Calu3 (cell line): Measurements from ENCODE around the gene BFAR. TPM values are rescaled to one million over a fixed set of nuclear protein-coding genes. Genes with fewer than 3 reads are reported as not detected.
"Not testable (repeated sequence)": the region's sequence is repeated elsewhere in the genome, so short reads cannot be mapped to it uniquely, and the experiment has no call there.

Source experiments
- BruUV-seq: library from RNA; stranded (reverse); fragments of 400-500 nt; replicated peaks from 2 replicates; lab custom pipeline; 2021; lab: Mats Ljungman, UMichigan
- CTCF ChIA-PET: fragments of 300-600 bp; sonication (Branson Sonifier 250); formaldehyde crosslinking; loops from one replicate; lab custom pipeline; 2022; ENCODE audit warnings: antibody characterized with exemption; lab: Charles Lee
- DNase-seq: peaks from one replicate; pipeline ENCODE4 v3.0.0; 2022
- H3K27ac Mint-ChIP-seq: one replicate; pipeline ENCODE4 v1.8.0; 2022; ENCODE audit warnings: mixed read lengths; ENCODE audit not compliant: unreplicated experiment
- H3K27me3 Mint-ChIP-seq: one replicate; pipeline ENCODE4 v1.8.0; 2022; ENCODE audit warnings: mixed read lengths; ENCODE audit not compliant: unreplicated experiment
- H3K36me3 Mint-ChIP-seq: one replicate; pipeline ENCODE4 v1.8.0; 2022; ENCODE audit warnings: mild to moderate bottlenecking, moderate library complexity, mixed read lengths; ENCODE audit not compliant: insufficient read depth, unreplicated experiment
- H3K4me1 Mint-ChIP-seq: one replicate; pipeline ENCODE4 v1.8.0; 2022; ENCODE audit warnings: mild to moderate bottlenecking, low read depth, mixed read lengths; ENCODE audit not compliant: unreplicated experiment
- H3K4me3 Mint-ChIP-seq: one replicate; pipeline ENCODE4 v1.8.0; 2022; ENCODE audit warnings: mild to moderate bottlenecking, low read depth, moderate library complexity, mixed read lengths; ENCODE audit not compliant: unreplicated experiment
- H3K9me3 Mint-ChIP-seq: one replicate; pipeline ENCODE4 v1.8.0; 2022; ENCODE audit warnings: low read depth, mixed read lengths; ENCODE audit not compliant: unreplicated experiment
- intact Hi-C: fragments of 100-400 bp; cut with micrococcal nuclease; formaldehyde crosslinking; loops from one replicate; pipeline ENCODE4 v1.10.0; 2022; ENCODE audit not compliant: unreplicated experiment
- total RNA-seq: library from RNA; stranded (reverse); gene quantifications from 2 replicates; pipeline ENCODE4 v1.2.3, GENCODE V29; 2022
- TF ChIP-seq, protein P1 (sequence below): fragments of 200-600 bp; IDR thresholded peaks from one replicate; pipeline ENCODE4 v1.8.0; 2022; ENCODE audit warnings: antibody characterized with exemption; ENCODE audit not compliant: unreplicated experiment

BFAR gene
- total RNA-seq, 1 experiment from 2014 or later = 83.8 TPM

DNA sequence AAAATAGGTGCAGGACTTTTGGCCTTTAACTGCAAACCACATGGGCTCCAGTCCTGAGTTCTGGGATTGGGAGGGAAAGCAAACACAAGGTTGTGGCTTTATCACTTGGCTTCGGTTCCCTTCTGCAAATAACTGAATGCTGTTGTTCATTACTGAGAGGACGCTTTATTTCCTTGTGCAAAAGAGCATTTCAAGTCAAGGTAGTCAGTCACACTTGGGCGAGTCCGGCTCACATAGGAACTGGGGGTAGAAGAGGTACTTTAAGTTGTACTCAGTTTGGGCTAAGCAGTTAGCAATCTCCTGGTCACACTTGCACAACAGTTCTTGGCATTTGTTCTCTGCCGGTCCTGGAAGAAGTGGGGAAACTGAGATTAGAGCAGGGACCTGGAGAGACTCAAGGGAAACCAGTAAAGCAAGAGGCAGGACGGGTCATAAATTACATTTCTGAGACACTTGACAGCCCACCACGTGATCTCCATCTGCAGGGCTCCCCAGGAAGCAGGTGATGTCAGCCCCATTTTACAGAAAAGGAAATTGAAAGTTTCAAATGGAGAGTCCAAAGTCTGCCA lies 39.7 kb downstream of the BFAR start:
- BruUV-seq = no TSS peak
- intact Hi-C loops = no loop called here
- CTCF ChIA-PET = no interaction called here
- H3K9me3 Mint-ChIP-seq = no peaks in the 10 kb centered on the region
- DNase-seq = peak; percentile 15
- peaks cover 61% of the 10 kb centered on the region for H3K36me3 Mint-ChIP-seq
- TF ChIP-seq, protein P1, sequence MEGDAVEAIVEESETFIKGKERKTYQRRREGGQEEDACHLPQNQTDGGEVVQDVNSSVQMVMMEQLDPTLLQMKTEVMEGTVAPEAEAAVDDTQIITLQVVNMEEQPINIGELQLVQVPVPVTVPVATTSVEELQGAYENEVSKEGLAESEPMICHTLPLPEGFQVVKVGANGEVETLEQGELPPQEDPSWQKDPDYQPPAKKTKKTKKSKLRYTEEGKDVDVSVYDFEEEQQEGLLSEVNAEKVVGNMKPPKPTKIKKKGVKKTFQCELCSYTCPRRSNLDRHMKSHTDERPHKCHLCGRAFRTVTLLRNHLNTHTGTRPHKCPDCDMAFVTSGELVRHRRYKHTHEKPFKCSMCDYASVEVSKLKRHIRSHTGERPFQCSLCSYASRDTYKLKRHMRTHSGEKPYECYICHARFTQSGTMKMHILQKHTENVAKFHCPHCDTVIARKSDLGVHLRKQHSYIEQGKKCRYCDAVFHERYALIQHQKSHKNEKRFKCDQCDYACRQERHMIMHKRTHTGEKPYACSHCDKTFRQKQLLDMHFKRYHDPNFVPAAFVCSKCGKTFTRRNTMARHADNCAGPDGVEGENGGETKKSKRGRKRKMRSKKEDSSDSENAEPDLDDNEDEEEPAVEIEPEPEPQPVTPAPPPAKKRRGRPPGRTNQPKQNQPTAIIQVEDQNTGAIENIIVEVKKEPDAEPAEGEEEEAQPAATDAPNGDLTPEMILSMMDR = no peak
- peaks cover 11% of the 10 kb centered on the region for H3K4me1 Mint-ChIP-seq
- H3K27me3 Mint-ChIP-seq = no peaks in the 10 kb centered on the region
- H3K4me3 Mint-ChIP-seq = peak overlapping the region; percentile 1
- H3K27ac Mint-ChIP-seq = peak overlapping the region; percentile 33

DNA sequence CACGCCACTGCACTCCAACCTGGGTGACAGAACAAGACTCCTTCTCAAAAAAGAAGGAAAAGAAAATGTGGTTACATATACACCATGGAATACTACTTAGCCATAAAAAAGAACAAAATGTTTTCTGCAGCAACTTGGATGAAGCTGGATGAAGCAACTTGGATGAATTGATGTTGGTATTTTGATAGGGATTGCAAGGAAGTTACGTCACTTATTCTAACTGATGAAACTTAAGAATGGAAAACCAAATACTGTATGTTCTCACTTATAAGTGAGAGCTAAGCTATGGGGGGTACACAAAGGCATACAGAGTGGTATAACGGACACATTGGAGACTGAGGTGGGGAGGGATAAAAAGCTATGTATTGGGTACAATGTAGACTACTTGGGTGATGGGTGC lies 43.9 kb downstream of the BFAR start:
- CTCF ChIA-PET = no interaction called here
- no peak for DNase-seq
- TF ChIP-seq, protein P1 = no peak
- BruUV-seq = no TSS peak
- H3K27me3 Mint-ChIP-seq = no peaks in the 10 kb centered on the region
- H3K9me3 Mint-ChIP-seq = no peaks in the 10 kb centered on the region
- no peak overlapping the region for H3K4me3 Mint-ChIP-seq
- peaks cover 21% of the 10 kb centered on the region for H3K36me3 Mint-ChIP-seq
- intact Hi-C loops = no loop called here
- peaks cover 11% of the 10 kb centered on the region for H3K4me1 Mint-ChIP-seq
- H3K27ac Mint-ChIP-seq = no peak overlapping the region

DNA sequence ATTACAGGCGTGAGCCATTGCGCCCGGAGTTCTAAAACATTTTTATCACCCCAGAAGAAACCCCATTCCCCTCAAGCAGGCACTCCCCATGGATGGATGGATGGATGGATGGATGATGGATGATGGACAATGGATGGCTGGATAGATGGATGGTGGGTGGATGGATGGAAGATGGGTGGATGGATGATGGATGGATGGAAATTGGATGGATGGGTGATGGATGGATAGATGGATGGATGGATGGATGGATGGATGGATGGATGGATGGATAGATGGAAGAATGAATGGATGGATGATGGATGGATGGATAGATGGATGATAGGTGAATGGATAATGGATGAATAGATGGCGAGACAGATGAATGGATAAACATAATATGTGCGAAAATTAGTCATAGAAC lies 44.9 kb downstream of the BFAR start:
- no peak overlapping the region for H3K4me3 Mint-ChIP-seq
- BruUV-seq = no TSS peak
- peaks cover 13% of the 10 kb centered on the region for H3K36me3 Mint-ChIP-seq
- intact Hi-C loops = no loop called here
- H3K9me3 Mint-ChIP-seq = no peaks in the 10 kb centered on the region
- peaks cover 3% of the 10 kb centered on the region for H3K4me1 Mint-ChIP-seq
- CTCF ChIA-PET = no interaction called here
- H3K27ac Mint-ChIP-seq = no peak overlapping the region
- TF ChIP-seq, protein P1 = no peak
- DNase-seq = no peak
- no peaks in the 10 kb centered on the region for H3K27me3 Mint-ChIP-seq

DNA sequence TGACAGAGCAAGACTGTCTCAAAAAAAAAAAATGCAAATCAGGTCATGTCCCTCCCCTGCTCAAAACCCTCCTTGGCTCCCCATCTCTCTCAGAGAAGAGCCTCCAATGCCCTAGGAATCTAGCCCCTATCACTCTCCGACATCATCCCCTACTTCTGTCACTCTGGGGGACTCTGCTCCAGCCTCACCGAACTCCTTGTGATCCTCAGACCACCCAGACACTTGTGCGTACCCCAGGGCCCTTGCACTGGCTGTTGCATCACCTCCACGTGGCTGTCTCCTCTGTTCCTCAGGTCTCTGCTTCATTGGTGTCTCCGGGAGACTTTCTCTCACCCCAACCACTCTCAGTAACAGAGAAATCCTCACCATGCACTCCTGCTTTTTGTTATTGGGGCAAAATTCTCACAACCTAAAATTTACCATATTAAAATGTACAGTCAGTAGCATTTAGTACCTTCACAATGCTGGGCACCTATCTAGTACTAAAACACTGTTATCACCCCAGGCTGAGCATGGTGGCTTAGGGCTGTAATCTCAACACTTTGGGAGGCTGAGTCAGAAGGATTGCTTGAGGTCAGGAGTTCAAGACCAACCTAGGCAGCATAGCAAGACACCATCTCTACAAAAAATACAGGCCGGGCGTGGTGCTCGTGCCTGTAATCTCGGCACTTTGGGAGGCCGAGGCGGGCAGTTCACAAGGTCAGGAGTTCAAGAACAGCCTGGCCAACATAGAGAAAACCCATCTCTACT lies 46.2 kb downstream of the BFAR start:
- CTCF ChIA-PET = no interaction called here
- H3K27ac Mint-ChIP-seq = no peak overlapping the region
- no peak overlapping the region for H3K4me3 Mint-ChIP-seq
- intact Hi-C loops = no loop called here
- no peak for DNase-seq
- TF ChIP-seq, protein P1 = no peak
- H3K36me3 Mint-ChIP-seq = peaks cover 2% of the 10 kb centered on the region
- H3K4me1 Mint-ChIP-seq = no peaks in the 10 kb centered on the region
- no TSS peak for BruUV-seq
- no peaks in the 10 kb centered on the region for H3K9me3 Mint-ChIP-seq
- H3K27me3 Mint-ChIP-seq = no peaks in the 10 kb centered on the region

DNA sequence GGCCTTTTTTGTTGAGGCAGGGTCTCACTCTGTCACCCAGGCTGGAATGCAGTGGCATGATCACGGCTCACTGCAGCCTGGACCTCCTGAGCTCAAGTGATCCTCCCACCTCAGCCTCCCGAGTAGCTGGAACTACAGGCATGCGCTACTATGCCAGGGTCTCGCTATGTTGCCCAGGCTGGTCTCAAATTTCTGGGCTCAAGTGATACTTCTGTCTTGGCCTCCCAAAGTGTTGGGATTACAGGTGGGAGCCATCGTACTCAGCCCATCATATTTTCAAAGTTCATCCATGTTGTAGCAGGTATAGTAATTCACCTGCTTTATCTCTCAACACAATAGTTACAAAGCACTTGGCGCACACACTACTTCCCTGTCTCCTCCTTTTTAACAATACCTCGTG lies 47.6 kb downstream of the BFAR start:
- H3K27ac Mint-ChIP-seq, H3K36me3 Mint-ChIP-seq, CTCF ChIA-PET, DNase-seq, H3K4me1 Mint-ChIP-seq, BruUV-seq, H3K4me3 Mint-ChIP-seq, H3K9me3 Mint-ChIP-seq, intact Hi-C loops, H3K27me3 Mint-ChIP-seq: not testable (repeated sequence)
